Sigmoid colon (tissue), 4 donors: ENCODE data around the gene AGBL1.

Experiments used
- EP300 ChIP-seq, 4 donors: sonication (generic); formaldehyde crosslinking; IDR thresholded peaks; one replicate each; pipeline ENCODE4 v1.6.1; 2017; ENCODE audit warnings: antibody characterized with exemption in 4 of 4
- POLR2A ChIP-seq, 2 donors: fragments of 450-650 bp; IDR thresholded peaks; one replicate each; pipeline ENCODE4 v1.6.1; 2016; ENCODE audit warnings: antibody characterized with exemption in 2 of 2, mild to moderate bottlenecking in 2 of 2, moderate library complexity in 2 of 2
- POLR2AphosphoS5 ChIP-seq, 4 donors: sonication (generic); formaldehyde crosslinking; IDR thresholded peaks; one replicate each; pipeline ENCODE4 v1.6.1; 2017; ENCODE audit warnings: antibody characterized with exemption in 4 of 4
- TF ChIP-seq, protein P1 (sequence below), 4 experiments: fragments of 450-650 bp in 3 of 4; fragments of 200-600 bp in 1 of 4; IDR thresholded peaks; one replicate each; pipeline ENCODE4 v1.5.1; 2016 to 2019; ENCODE audit warnings: antibody characterized with exemption in 4 of 4, mild to moderate bottlenecking in 3 of 4, moderate library complexity in 2 of 4

DNA sequence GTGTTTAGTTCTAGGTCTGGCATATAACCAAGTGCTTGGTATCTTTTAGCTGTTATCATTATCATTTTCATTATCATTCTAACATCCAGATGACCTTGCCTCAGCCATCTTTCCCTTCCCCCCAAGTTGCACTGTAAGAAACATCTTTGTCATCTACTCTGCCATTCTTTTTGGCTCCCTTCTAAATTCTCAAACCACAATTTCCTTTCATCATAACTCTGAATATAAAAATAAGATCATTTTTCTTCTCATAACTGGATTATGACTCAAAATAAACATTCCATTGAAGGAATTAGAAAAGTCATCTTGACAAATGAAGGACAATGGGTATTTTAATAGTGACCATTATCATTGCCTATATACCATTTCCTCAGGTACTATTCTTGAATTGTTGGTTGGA lies 786.2 kb downstream of the AGBL1 start:
- TF ChIP-seq POLR2A (IDR thresholded peaks at IDR 0.05) = no peak
- no peak for TF ChIP-seq POLR2AphosphoS5 (IDR thresholded peaks at IDR 0.05)
- no peak for TF ChIP-seq EP300 (IDR thresholded peaks at IDR 0.05)
- TF ChIP-seq, protein P1, sequence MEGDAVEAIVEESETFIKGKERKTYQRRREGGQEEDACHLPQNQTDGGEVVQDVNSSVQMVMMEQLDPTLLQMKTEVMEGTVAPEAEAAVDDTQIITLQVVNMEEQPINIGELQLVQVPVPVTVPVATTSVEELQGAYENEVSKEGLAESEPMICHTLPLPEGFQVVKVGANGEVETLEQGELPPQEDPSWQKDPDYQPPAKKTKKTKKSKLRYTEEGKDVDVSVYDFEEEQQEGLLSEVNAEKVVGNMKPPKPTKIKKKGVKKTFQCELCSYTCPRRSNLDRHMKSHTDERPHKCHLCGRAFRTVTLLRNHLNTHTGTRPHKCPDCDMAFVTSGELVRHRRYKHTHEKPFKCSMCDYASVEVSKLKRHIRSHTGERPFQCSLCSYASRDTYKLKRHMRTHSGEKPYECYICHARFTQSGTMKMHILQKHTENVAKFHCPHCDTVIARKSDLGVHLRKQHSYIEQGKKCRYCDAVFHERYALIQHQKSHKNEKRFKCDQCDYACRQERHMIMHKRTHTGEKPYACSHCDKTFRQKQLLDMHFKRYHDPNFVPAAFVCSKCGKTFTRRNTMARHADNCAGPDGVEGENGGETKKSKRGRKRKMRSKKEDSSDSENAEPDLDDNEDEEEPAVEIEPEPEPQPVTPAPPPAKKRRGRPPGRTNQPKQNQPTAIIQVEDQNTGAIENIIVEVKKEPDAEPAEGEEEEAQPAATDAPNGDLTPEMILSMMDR (IDR thresholded peaks at IDR 0.05) = no peak
